Uterus (tissue), 4 donors: ENCODE results near the gene ZNF609. TPM values are rescaled to one million over a fixed set of nuclear protein-coding genes. Genes with fewer than 3 reads are reported as not detected.

ENCODE experiments used
- DNase-seq, 2 donors: peaks; one replicate each; pipeline ENCODE4 v3.0.0-alpha.2; 2019 to 2020
- H3K27ac ChIP-seq, 2 donors: fragments of 200-600 bp; sonication (generic); 1 replicate in 1 of 2; 2 replicates in 1 of 2; pipeline ENCODE4 v1.5.1; 2016 to 2018
- H3K27me3 ChIP-seq, 2 donors: fragments of 200-600 bp; sonication (generic); one replicate each; pipeline ENCODE4 v1.5.1; 2018 to 2019; ENCODE audit warnings: control low read depth in 1 of 2
- H3K36me3 ChIP-seq, 2 donors: fragments of 200-600 bp; sonication (generic); one replicate each; pipeline ENCODE4 v1.5.1; 2019; ENCODE audit warnings: control low read depth in 1 of 2
- H3K4me1 ChIP-seq, 2 donors: fragments of 200-600 bp; sonication (generic); one replicate each; pipeline ENCODE4 v1.5.1; 2018 to 2019; ENCODE audit warnings: control low read depth in 1 of 2
- H3K4me3 ChIP-seq, 2 donors: fragments of 200-600 bp; sonication (generic); 1 replicate in 1 of 2; 2 replicates in 1 of 2; pipeline ENCODE4 v1.5.1; 2018 to 2019; ENCODE audit warnings: mild to moderate bottlenecking in 1 of 2
- H3K9me3 ChIP-seq, 2 donors: fragments of 200-600 bp; sonication (generic); one replicate each; pipeline ENCODE4 v1.5.1; 2019; ENCODE audit warnings: control low read depth in 1 of 2
- POLR2A ChIP-seq, 2 donors: fragments of 450-650 bp; IDR thresholded peaks; one replicate each; pipeline ENCODE4 v1.6.1; 2016; ENCODE audit warnings: antibody characterized with exemption in 2 of 2, mild to moderate bottlenecking in 1 of 2, moderate library complexity in 1 of 2
- intact Hi-C: fragments of 100-400 bp; cut with DNase I; formaldehyde crosslinking; loops from one replicate; pipeline ENCODE4 v1.15.1; 2023; ENCODE audit warnings: low total_unique reads
- total RNA-seq, 4 donors: library from RNA; depleted of rRNA in 3 of 4; stranded (reverse); fragments of >200 nt in 3 of 4; gene quantifications; one replicate each; pipeline versions ENCODE4 v1.1.0 to v1.2.4, GENCODE V29; 2014 to 2023
- TF ChIP-seq, protein P1 (sequence below), 4 experiments: fragments of 200-600 bp in 2 of 4; fragments of 450-650 bp in 2 of 4; sonication (generic) in 2 of 4; IDR thresholded peaks; one replicate each; pipeline ENCODE4 v1.5.1; 2016 to 2019; ENCODE audit warnings: antibody characterized with exemption in 4 of 4, mild to moderate bottlenecking in 2 of 4, moderate library complexity in 1 of 4
- donor health status: DM: yes; HTN: yes; CAD: no.

ZNF609 gene
- total RNA-seq, 4 donors from 2014 or later, result 12.4 to 59.6 (median 26.1) TPM

DNA sequence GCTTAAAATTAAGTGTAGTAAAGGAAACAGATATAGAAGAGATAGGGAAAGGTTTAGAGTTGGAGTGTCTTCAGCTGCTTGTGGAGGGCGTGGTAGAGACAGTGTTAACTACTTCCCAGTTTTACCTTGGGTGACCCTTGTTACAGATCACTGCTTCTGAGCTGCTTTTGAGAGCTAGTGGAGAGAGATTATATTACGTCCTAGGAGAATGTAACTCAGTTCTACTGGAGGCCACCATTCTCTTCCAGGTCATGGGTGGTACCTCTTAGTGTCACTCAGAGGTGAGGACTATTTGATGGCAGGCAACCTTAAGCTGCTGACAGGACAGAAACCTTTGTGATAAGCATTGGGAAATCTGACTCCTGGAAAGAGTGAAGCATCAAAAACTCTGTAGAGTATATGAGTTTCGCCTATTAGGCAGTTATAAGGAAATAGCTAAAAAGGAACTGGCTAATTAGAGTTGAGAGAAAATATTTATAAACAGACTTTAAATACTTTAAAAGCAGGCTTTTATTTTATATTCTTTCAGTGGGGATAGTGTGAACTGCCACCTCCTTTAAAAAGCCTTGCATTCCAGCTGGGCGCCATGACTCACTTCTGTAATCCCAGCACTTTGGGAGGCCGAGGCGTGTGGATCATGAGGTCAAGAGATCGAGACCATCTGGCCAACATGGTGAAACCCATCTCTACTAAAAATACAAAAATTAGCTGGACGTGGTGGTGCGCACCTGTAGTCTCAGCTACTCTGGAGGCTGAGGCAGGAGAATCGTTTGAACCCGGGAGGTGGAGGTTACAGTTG is 106.5 kb downstream of the ZNF609 start:
- Histone ChIP-seq H3K27ac (no peak overlapping the region), H3K9me3 (no peaks in the 10 kb centered on the region), H3K4me1 (no peaks in the 10 kb centered on the region), H3K27me3 (no peaks in the 10 kb centered on the region), H3K36me3 (no peaks in the 10 kb centered on the region), H3K4me3 (no peak overlapping the region)
- intact Hi-C loops, result no loop called here
- TF ChIP-seq, protein P1, sequence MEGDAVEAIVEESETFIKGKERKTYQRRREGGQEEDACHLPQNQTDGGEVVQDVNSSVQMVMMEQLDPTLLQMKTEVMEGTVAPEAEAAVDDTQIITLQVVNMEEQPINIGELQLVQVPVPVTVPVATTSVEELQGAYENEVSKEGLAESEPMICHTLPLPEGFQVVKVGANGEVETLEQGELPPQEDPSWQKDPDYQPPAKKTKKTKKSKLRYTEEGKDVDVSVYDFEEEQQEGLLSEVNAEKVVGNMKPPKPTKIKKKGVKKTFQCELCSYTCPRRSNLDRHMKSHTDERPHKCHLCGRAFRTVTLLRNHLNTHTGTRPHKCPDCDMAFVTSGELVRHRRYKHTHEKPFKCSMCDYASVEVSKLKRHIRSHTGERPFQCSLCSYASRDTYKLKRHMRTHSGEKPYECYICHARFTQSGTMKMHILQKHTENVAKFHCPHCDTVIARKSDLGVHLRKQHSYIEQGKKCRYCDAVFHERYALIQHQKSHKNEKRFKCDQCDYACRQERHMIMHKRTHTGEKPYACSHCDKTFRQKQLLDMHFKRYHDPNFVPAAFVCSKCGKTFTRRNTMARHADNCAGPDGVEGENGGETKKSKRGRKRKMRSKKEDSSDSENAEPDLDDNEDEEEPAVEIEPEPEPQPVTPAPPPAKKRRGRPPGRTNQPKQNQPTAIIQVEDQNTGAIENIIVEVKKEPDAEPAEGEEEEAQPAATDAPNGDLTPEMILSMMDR (IDR thresholded peaks at IDR 0.05), result no peak
- TF ChIP-seq POLR2A (IDR thresholded peaks at IDR 0.05), result no peak
- DNase-seq, result no peak

GRCh38 chr15:64568765-64569164 is 108.4 kb downstream of the ZNF609 start:
- Histone ChIP-seq H3K27ac (peak overlapping the region in 1 of 2 donors; percentile 23), H3K9me3 (no peaks in the 10 kb centered on the region), H3K4me3 (no peak overlapping the region), H3K36me3 (no peaks in the 10 kb centered on the region), H3K27me3 (no peaks in the 10 kb centered on the region), H3K4me1 (no peaks in the 10 kb centered on the region)
- no peak for TF ChIP-seq POLR2A (IDR thresholded peaks at IDR 0.05)
- TF ChIP-seq, protein P1 (IDR thresholded peaks at IDR 0.05), result no peak
- intact Hi-C loops, result no loop called here
- DNase-seq, result no peak

DNA sequence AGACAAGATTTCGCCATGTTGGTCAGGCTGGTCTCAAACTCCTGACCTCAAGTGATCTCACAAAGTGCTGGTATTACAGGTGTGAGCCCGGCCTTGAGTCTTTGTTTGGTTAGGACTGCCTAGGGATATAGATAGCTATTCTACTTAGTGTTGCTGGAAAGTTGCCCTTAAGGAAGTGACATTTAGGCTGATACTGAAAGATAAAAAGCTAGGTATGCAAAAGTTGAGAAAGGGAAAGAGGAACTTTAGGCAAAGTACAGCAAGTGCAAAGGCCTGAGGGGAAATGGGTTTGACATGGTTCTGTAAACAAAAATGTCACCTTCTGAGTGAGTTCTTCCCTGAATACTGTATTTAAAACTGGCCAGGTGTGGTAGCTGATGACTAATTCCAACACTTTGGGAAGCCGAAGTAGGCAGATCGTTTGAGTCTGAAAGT is 111.5 kb downstream of the ZNF609 start:
- no peaks in the 10 kb centered on the region for H3K36me3 ChIP-seq
- intact Hi-C loops, result no loop called here
- peaks cover 0 to 3% of the 10 kb centered on the region in 2 donors for H3K4me1 ChIP-seq
- TF ChIP-seq POLR2A (IDR thresholded peaks at IDR 0.05), result no peak
- TF ChIP-seq, protein P1 (IDR thresholded peaks at IDR 0.05), result no peak
- H3K27me3 ChIP-seq, result no peaks in the 10 kb centered on the region
- no peak overlapping the region for H3K27ac ChIP-seq
- no peaks in the 10 kb centered on the region for H3K9me3 ChIP-seq
- no peak overlapping the region for H3K4me3 ChIP-seq
- no peak for DNase-seq

- no peaks in the 10 kb centered on the region for H3K27me3 ChIP-seq
- no peak overlapping the region for H3K27ac ChIP-seq
- no peak for DNase-seq
- no peaks in the 10 kb centered on the region for H3K36me3 ChIP-seq
- no peak overlapping the region for H3K4me3 ChIP-seq
- H3K9me3 ChIP-seq, result no peaks in the 10 kb centered on the region
- peaks cover 0 to 3% of the 10 kb centered on the region in 2 donors for H3K4me1 ChIP-seq
- intact Hi-C loops, result no loop called here
- TF ChIP-seq, protein P1 (IDR thresholded peaks at IDR 0.05), result no peak
- no peak for TF ChIP-seq POLR2A (IDR thresholded peaks at IDR 0.05)
These were observed 112.5 kb downstream of the ZNF609 start for GRCh38 chr15:64572856-64573255.

DNA sequence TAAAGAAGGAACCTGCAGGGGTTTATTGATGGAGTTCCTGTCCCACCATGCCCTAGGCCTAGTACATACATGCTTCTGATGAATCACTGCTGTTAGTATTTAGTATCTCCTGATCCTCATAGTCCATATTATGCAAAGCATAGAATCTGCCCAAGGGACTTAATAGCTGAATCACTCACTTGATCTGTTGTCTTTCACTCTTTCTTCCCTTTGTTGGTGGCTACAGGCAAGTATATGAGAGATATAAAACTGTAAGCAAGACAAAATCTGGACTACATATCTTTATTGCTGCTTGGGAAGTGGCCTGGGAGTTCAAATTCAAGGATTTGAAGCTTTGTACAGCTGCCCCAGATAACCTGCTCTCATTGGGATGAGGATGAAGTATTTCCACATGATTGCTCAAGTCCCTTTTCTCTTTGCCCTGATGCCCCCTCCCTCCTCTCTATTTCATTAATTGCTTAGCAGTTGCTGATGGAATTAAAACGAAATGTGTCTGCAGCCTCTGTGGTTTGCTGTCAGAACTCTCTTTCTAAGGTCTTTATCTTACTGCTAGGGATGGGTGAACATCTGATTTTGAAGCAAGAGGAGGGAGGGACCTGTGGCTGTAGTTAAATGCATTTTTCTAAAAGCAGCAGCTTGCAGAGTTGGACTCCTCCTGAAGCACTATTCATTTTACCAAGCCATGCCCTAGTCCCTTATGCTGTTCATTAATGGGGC is 114.1 kb downstream of the ZNF609 start:
- Histone ChIP-seq H3K4me3 (no peak overlapping the region), H3K27me3 (no peaks in the 10 kb centered on the region), H3K36me3 (no peaks in the 10 kb centered on the region), H3K4me1 (peaks cover 0 to 3% of the 10 kb centered on the region in 2 donors), H3K9me3 (no peaks in the 10 kb centered on the region), H3K27ac (peak overlapping the region in 1 of 2 donors; percentile 13)
- DNase-seq, result no peak
- TF ChIP-seq POLR2A (IDR thresholded peaks at IDR 0.05), result no peak
- TF ChIP-seq, protein P1 (IDR thresholded peaks at IDR 0.05), result no peak
- intact Hi-C loops, result no loop called here
